GM18526 (cell line): ENCODE results near the gene CHRNA4.

Source experiments
- POLR2A ChIP-seq: IDR thresholded peaks from 3 replicates; pipeline ENCODE4 v1.6.1; 2011; ENCODE audit not compliant: insufficient read length; ENCODE audit errors: extremely low read depth

The CHRNA4 gene

DNA sequence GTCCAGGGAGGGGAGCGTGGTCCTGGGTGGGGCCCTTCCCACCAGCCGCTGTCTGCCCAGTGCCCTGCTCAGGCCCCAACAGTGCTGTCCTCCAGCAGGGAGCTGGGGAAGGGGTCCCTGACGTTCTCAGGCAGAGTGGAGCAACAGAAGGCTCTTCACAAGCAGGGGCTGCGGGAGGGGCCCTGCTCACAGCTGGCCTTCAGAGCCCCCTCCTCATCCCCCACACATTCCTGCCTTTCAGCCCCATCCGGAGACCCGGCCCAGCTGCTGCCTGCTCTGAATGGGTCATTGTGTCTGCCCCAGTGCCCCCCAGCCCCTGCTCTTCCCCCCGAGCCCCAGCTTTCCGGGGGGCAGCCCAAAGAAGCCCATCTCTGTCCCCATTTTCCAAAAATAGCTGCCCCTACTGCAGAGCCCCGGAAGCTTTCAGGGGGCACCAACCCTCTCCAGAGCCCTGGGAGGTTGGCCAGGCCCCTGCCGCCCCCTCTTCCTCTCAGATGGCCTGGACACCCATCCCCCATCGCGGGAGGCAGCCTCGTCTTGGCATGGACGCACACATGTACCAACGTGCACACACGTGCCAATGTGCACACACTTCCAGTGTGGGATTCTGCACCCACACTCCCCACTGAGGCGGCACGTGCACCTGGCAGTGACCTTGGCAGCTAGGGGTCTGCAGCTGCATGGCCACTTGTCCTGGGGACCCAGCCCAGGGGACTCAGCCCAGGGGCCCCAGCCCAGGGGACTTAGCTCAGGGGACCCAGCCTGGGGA lies 64.4 kb downstream of the CHRNA4 start:
- no peak for TF ChIP-seq POLR2A

- TF ChIP-seq POLR2A, result no peak
Observed at GRCh38 chr20:63295846-63296245, 65.3 kb downstream of the CHRNA4 start.

GRCh38 chr20:63295422-63295821 lies 65.7 kb downstream of the CHRNA4 start:
- no peak for TF ChIP-seq POLR2A

GRCh38 chr20:63295018-63295417 lies 66.1 kb downstream of the CHRNA4 start:
- TF ChIP-seq POLR2A, result no peak

DNA sequence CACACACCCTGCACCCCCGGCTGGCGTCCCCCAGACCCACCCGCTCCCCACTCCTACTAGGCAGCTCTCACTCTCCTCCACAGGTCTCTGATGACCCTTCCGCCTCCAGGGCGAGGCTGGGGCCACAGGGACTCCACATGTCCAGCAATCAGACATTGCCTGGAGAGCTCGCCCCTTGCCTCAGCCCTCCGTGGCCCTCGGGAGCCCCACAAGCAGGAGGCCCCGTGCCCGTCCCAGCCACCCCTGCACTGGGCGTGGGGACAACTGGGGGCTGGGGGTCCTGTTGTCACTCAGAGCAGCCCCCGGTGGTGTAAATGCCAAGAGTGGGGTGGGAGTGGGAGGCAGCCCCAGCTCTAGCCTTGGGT lies 66.6 kb downstream of the CHRNA4 start:
- TF ChIP-seq POLR2A, result no peak

- TF ChIP-seq POLR2A, result no peak
Observed at GRCh38 chr20:63293871-63294535, 67.1 kb downstream of the CHRNA4 start.

GRCh38 chr20:63293456-63293855 lies 67.7 kb downstream of the CHRNA4 start:
- no peak for TF ChIP-seq POLR2A
